Epithelial cell of prostate (primary cell): Measurements from ENCODE around the gene C3orf22.

ENCODE experiments used
- DNase-seq: peaks from one replicate; pipeline ENCODE4 v3.0.0-alpha.2; 2011; ENCODE audit warnings: low read depth, low spot score
- H3K27ac ChIP-seq: fragments of 450-650 bp; 2 replicates; pipeline ENCODE4 v1.5.1; 2017; ENCODE audit warnings: mild to moderate bottlenecking

C3orf22 gene

DNA sequence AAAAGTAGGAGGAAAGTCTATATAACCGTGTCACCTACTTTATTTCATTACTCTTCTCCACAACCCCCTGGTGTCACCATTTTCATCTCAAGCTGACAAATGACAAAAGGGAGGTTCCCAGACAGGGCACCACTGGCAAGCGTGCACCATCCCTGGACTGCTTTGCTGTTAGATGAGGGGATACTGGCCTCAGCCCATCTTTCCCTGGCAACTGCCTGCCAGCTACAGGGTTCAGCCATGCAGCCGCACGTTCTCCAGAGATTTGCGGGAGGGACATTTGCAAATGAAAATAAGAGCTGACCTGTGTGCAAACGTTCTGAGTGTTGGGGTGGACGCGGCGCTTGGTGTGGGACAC is 41.8 kb downstream of the C3orf22 start:
- H3K27ac ChIP-seq = no peak overlapping the region
- no peak for DNase-seq

GRCh38 chr3:126516152-126516935 is 42.4 kb downstream of the C3orf22 start:
- no peak overlapping the region for H3K27ac ChIP-seq
- no peak for DNase-seq

- H3K27ac ChIP-seq = no peak overlapping the region
- DNase-seq = no peak
Measured at GRCh38 chr3:126515066-126515706, 43.5 kb downstream of the C3orf22 start.

- H3K27ac ChIP-seq = no peak overlapping the region
- DNase-seq = no peak
Measured at GRCh38 chr3:126514161-126514560, 44.6 kb downstream of the C3orf22 start.

- no peak for DNase-seq
- no peak overlapping the region for H3K27ac ChIP-seq
Measured at GRCh38 chr3:126512916-126513650, 45.6 kb downstream of the C3orf22 start.

DNA sequence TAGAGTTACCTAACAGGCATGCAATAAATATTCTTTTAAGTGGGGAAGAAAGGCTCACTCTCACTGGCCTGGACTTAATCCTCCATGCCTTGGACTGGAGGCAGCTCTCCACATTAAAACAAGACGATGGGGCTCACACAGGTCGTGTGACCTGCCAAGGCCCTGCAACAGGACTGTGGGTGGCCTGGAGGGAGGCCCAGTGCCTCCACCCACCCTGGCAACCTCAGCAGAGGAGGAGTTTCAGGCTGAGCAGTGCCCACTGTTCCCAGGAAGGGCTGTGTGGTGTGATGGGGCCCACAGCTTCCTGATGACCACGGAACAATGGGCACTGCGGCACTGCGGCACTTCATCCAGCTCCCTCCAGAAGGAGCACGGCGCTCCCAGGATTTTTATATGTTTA is 46.7 kb downstream of the C3orf22 start:
- no peak overlapping the region for H3K27ac ChIP-seq
- DNase-seq = no peak

DNA sequence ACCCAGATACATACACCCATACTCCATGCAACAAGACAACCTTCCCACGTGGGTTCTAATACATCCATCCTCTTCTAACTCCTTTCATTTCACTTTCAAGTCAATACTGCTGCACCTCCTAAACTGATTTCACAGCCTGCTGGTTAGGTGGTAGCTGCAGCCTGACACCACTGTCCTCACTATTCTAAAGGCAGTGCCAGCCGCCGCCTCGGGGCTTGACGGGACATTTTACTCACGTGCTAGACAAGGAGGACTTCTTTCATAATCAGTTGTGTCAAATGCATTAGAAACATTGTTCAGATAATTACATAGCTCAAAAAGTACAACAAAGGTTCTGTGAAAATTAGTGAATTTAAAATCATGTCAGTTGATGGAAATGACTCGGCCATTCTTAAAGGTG is 47.4 kb downstream of the C3orf22 start:
- no peak for DNase-seq
- no peak overlapping the region for H3K27ac ChIP-seq

GRCh38 chr3:126510308-126510910 is 48.3 kb downstream of the C3orf22 start:
- no peak for DNase-seq
- H3K27ac ChIP-seq = no peak overlapping the region

DNA sequence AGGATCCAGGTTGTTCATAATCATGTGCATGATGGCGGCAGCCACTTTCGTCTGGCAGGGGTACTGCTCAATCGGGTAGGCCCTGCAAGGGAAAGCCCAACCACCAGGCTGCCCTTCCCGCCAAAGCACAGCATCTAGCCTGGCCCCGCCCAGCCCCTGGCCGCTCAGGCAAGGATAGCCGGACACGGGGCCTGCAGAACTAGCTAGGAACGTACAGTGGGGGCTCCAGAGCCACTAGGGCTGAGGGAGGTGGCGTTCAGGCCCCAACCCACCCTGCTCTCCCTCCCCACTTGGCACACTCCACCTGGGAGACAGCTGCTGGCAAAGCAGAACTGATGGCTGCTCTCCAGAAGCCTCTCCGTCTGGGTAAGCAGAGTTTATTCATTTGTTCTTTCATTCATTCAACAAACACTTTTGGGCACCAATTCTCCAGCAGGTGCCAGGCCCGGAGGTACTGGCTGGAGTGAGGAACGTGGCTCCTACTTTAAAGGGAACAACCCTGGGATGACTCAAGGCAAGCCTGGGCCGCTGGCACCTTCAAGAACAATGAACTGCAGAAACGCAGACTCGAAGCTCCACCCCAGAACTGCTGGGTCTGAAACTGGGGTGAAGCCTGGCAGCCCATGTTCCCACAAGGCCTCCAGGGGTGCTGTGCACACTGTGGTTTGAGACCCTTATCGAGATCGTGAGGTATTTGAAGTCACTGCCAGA is 49.0 kb downstream of the C3orf22 start:
- DNase-seq = peak; percentile 10
- no peak overlapping the region for H3K27ac ChIP-seq

DNA sequence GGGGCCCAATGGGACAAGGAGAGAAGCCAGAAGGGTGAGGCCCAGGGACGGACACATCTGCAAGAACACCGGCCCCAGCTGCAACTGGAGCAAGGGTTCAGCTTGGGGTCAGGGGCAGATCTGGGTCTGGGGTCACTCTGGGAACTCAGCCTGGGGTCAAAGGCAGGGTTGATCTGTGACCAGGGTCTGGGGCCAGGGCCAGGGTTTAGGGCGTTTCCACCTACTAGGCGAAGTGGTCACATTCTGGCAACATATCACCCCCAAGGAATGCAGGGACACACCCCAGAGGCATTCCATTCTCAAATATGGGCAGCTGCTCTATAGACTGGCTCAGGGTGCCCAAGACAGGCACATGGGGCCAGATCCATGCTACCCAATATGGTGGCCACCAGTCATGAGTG is 50.2 kb downstream of the C3orf22 start:
- no peak for DNase-seq

DNA sequence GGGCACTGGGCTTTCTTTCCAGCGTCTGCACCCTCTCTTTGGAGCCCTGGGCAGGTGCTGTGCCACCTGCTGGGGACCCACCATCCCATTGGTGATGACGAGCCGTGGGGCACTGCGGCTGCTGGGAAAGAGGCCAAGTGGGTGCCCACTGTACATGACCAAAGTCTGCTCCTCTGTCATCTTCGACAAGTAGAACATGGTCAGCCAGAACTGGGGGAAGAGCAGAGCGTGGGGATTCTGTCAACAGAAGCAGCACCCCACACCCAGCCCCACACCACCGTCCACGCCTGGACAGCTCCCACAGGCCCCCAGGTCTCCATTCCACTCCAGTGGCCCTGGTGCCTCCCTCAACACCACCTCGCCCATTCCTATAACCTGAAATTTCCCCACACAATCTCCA is 50.8 kb downstream of the C3orf22 start:
- DNase-seq = no peak

More for the DNA sequence above, 50.2 kb downstream of the C3orf22 start:
- no peak overlapping the region for H3K27ac ChIP-seq

DNA sequence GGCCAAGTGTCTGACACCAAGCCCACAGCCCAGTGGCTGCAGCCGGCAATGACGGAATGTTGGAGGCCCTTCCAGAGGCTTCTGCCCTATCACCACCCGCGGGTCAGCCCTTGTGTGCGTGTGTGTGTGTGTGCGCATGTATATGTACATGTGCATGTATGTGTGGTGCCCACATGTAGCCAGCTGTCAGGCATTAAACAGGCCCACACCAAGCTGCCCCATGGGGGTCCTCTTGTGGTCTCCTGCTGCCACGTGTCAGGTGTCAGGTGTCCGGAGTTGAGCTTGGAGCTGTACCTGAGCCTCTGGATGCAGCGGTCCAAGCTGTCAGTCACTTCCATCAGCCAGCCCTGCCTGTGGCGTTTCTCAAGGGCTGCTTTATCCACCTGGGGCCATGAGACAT is 55.0 kb downstream of the C3orf22 start:
- no peak for DNase-seq
- H3K27ac ChIP-seq = no peak overlapping the region

More for the DNA sequence above, 50.8 kb downstream of the C3orf22 start:
- H3K27ac ChIP-seq = no peak overlapping the region

GRCh38 chr3:126502656-126503055 is 56.1 kb downstream of the C3orf22 start:
- no peak for DNase-seq
- no peak overlapping the region for H3K27ac ChIP-seq

GRCh38 chr3:126501736-126502135 is 57.0 kb downstream of the C3orf22 start:
- no peak for DNase-seq
- no peak overlapping the region for H3K27ac ChIP-seq

GRCh38 chr3:126501054-126501453 is 57.7 kb downstream of the C3orf22 start:
- H3K27ac ChIP-seq = no peak overlapping the region
- no peak for DNase-seq

DNA sequence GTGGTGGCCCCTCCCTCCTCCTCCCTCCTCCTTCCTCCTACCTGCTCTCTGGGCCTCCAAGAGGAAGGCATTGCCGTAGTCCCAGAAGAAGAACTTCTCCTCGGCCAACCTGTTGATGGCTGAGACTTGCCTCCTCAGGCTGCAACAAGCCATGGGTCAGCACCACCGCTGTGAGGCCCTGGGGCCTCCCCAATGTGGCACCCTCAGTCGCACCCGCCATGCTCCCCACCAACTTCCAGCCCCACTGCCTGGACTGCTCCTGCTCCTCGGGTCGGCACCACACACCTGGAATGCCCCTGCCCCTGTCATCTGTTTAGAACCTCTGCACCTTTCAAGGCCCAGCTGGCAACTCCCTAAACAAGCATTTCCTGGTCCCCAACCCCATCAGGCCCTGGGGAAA is 58.7 kb downstream of the C3orf22 start:
- no peak overlapping the region for H3K27ac ChIP-seq
- DNase-seq = no peak
